ENCODE measurements around the gene DDB1.

DNA sequence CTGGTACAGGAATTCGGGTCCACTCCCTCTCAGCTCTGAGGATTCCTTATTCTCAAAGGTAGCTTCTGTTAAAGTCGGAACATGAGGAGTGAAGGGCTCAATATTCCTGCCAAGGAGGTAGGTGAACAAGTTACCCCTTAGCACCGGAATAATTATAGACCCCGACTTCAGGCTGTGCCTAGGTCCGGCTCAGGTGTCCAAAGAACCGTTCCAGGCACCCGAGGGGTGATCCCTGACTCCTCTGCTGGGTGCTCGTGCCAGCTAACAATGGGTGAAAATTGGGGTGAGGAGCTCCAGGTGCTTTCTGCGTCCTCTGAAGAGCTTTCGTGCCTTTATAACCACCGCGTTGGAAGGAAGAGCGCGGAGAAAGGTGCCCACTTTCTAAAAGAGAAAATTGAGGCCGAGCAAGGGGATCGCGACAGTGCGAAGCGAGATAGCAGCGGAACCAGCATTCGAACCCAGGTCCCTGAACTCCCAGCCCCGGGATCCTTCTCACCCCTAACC, 28.4 kb upstream of the DDB1 start:
- TF ChIP-seq, protein P1, sequence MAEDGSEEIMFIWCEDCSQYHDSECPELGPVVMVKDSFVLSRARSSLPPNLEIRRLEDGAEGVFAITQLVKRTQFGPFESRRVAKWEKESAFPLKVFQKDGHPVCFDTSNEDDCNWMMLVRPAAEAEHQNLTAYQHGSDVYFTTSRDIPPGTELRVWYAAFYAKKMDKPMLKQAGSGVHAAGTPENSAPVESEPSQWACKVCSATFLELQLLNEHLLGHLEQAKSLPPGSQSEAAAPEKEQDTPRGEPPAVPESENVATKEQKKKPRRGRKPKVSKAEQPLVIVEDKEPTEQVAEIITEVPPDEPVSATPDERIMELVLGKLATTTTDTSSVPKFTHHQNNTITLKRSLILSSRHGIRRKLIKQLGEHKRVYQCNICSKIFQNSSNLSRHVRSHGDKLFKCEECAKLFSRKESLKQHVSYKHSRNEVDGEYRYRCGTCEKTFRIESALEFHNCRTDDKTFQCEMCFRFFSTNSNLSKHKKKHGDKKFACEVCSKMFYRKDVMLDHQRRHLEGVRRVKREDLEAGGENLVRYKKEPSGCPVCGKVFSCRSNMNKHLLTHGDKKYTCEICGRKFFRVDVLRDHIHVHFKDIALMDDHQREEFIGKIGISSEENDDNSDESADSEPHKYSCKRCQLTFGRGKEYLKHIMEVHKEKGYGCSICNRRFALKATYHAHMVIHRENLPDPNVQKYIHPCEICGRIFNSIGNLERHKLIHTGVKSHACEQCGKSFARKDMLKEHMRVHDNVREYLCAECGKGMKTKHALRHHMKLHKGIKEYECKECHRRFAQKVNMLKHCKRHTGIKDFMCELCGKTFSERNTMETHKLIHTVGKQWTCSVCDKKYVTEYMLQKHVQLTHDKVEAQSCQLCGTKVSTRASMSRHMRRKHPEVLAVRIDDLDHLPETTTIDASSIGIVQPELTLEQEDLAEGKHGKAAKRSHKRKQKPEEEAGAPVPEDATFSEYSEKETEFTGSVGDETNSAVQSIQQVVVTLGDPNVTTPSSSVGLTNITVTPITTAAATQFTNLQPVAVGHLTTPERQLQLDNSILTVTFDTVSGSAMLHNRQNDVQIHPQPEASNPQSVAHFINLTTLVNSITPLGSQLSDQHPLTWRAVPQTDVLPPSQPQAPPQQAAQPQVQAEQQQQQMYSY (CRISPR knock-in tag; IDR thresholded peaks at IDR 0.05): no peak
- TF ChIP-seq POLR2AphosphoS5 (IDR thresholded peaks at IDR 0.05; ENCODE audit: low read length) (no peak), RAD21 (IDR thresholded peaks at IDR 0.05; ENCODE audit: insufficient read depth, low read depth, low read length) (no peak), TCF12 (IDR thresholded peaks at IDR 0.05; ENCODE audit: low read depth, low read length) (no peak), RFX5 (IDR thresholded peaks at IDR 0.05; ENCODE audit: low read depth, low read length) (no peak), FOXM1 (IDR thresholded peaks at IDR 0.05; ENCODE audit: low read depth, low read length) (no peak)
- TF ChIP-seq, protein P2, sequence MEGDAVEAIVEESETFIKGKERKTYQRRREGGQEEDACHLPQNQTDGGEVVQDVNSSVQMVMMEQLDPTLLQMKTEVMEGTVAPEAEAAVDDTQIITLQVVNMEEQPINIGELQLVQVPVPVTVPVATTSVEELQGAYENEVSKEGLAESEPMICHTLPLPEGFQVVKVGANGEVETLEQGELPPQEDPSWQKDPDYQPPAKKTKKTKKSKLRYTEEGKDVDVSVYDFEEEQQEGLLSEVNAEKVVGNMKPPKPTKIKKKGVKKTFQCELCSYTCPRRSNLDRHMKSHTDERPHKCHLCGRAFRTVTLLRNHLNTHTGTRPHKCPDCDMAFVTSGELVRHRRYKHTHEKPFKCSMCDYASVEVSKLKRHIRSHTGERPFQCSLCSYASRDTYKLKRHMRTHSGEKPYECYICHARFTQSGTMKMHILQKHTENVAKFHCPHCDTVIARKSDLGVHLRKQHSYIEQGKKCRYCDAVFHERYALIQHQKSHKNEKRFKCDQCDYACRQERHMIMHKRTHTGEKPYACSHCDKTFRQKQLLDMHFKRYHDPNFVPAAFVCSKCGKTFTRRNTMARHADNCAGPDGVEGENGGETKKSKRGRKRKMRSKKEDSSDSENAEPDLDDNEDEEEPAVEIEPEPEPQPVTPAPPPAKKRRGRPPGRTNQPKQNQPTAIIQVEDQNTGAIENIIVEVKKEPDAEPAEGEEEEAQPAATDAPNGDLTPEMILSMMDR (IDR thresholded peaks at IDR 0.05 in 2 of 3, conservative IDR thresholded peaks at IDR 0.05 in 1 of 3; ENCODE audit: control insufficient read depth in 2 of 3, extremely low read depth in 1 of 3, insufficient read depth in 1 of 3, low read depth in 3 of 3, low read length in 3 of 3): no peak
- TF ChIP-seq, protein P3, sequence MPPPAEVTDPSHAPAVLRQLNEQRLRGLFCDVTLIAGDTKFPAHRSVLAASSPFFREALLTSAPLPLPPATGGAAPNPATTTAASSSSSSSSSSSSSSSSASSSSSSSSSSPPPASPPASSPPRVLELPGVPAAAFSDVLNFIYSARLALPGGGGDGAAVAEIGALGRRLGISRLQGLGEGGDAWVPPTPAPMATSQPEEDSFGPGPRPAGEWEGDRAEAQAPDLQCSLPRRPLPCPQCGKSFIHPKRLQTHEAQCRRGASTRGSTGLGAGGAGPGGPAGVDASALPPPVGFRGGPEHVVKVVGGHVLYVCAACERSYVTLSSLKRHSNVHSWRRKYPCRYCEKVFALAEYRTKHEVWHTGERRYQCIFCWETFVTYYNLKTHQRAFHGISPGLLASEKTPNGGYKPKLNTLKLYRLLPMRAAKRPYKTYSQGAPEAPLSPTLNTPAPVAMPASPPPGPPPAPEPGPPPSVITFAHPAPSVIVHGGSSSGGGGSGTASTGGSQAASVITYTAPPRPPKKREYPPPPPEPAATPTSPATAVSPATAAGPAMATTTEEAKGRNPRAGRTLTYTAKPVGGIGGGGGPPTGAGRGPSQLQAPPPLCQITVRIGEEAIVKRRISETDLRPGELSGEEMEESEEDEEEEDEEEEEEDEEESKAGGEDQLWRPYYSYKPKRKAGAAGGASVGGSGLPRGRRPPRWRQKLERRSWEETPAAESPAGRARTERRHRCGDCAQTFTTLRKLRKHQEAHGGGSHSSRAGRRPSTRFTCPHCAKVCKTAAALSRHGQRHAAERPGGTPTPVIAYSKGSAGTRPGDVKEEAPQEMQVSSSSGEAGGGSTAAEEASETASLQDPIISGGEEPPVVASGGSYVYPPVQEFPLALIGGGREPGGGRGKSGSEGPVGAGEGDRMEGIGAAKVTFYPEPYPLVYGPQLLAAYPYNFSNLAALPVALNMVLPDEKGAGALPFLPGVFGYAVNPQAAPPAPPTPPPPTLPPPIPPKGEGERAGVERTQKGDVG (CRISPR knock-in tag; IDR thresholded peaks at IDR 0.05): no peak

Data from GM12878 (cell line).